ENCODE measurements around the gene NSMCE1. TPM values are rescaled to one million over a fixed set of nuclear protein-coding genes. Genes with fewer than 3 reads are reported as not detected.

The NSMCE1 gene
- total and polyA plus RNA-seq, 2 of the 8 experiments (the other 6 are each of a cell fraction or from before 2014, with no cell fraction given): 8.1 to 16.6 TPM

DNA sequence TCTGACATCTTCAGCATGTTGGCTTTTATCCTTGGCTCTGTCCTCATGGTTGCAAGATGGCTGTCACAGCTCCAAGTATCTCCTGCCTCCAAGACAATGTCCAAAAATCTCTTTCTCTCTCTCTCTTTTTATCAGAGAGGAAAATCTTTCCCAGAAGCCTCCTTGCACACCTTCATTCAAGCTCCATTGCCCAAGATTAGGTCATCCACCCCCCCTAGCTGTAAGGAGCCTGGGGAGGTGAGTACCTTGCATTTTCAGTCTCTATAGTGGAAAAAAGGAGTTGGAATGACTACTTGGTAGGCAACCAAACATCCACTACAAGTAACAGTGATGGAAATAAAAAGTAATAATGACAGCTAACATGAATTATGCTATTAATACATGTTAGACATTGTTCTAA lies 22.0 kb upstream of the NSMCE1 start:
- H3K4me1 ChIP-seq (replicated peaks in 1 of 4; ENCODE audit: control insufficient read depth in 3 of 4, insufficient read depth in 4 of 4, low read length in 3 of 4): no peaks in the 10 kb centered on the region
- H4K8ac ChIP-seq (ENCODE audit: extremely low read depth, insufficient read depth, low read length): no peak overlapping the region
- ChIA-PET POLR2A (ENCODE audit: partially characterized antibody) (no interaction called here), CTCF (ENCODE audit: partially characterized antibody) (no interaction called here)
- H3K79me2 ChIP-seq (ENCODE audit: control insufficient read depth in 1 of 2, insufficient read depth in 2 of 2, low read length in 2 of 2): no peaks in the 10 kb centered on the region
- H3K14ac ChIP-seq (ENCODE audit: insufficient read length): no peak overlapping the region
- H2BK15ac ChIP-seq (ENCODE audit: low read length): no peak overlapping the region
- no peak overlapping the region for H3K4me3 ChIP-seq (ENCODE audit: extremely low read depth in 1 of 4, insufficient read depth in 2 of 4, low read depth in 3 of 4, low read length in 4 of 4)
- no peaks in the 10 kb centered on the region for H3K9me3 ChIP-seq (ENCODE audit: insufficient read depth in 2 of 2, low read depth in 1 of 2, low read length in 1 of 2)
- no peaks in the 10 kb centered on the region for H3K23me2 ChIP-seq (ENCODE audit: low read depth, low read length)
- H2AK5ac ChIP-seq (ENCODE audit: low read depth, low read length): no peak overlapping the region
- no peaks in the 10 kb centered on the region for H3K36me3 ChIP-seq (ENCODE audit: control insufficient read depth in 2 of 4, insufficient read depth in 4 of 4, low read length in 3 of 4)
- H3K56ac ChIP-seq (replicated peaks; ENCODE audit: insufficient read length, low read depth, low read length): no peak overlapping the region
- no peak overlapping the region for H3K23ac ChIP-seq (ENCODE audit: insufficient read length)
- no peak overlapping the region for H2AFZ ChIP-seq (ENCODE audit: low read length)
- no peaks in the 10 kb centered on the region for H4K20me1 ChIP-seq (replicated peaks in 1 of 2; ENCODE audit: control insufficient read depth in 1 of 2, insufficient read depth in 2 of 2, low read length in 2 of 2)
- FAIRE-seq (no peak), DNase-seq (ENCODE audit: low read depth in 1 of 2, low spot score in 2 of 2) (no peak)
- no peak overlapping the region for H4K5ac ChIP-seq (ENCODE audit: insufficient read length, low read depth, low read length)
- H3K79me1 ChIP-seq (ENCODE audit: low read depth, low read length): no peaks in the 10 kb centered on the region
- H3K9ac ChIP-seq (replicated peaks in 1 of 4; ENCODE audit: extremely low read depth in 1 of 4, low read depth in 3 of 4, low read length in 3 of 4): no peak overlapping the region
- no peak overlapping the region for H2BK5ac ChIP-seq (ENCODE audit: low read depth, low read length)
- no peak overlapping the region for H4K91ac ChIP-seq (replicated peaks; ENCODE audit: insufficient read length, low read length)
- H3K27ac ChIP-seq (ENCODE audit: low read depth, low read length): no peak overlapping the region
- TF ChIP-seq ASH2L (IDR thresholded peaks at IDR 0.05; ENCODE audit: low read length) (no peak), KDM1A (IDR thresholded peaks at IDR 0.05; ENCODE audit: borderline replicate concordance, low read length) (no peak), GTF2F1 (IDR thresholded peaks at IDR 0.05; ENCODE audit: borderline replicate concordance, low read depth, low read length) (no peak), SIN3A (conservative IDR thresholded peaks at IDR 0.05 in 1 of 2, IDR thresholded peaks at IDR 0.05 in 1 of 2; ENCODE audit: low read depth in 1 of 2, low read length in 2 of 2) (no peak), POLR2A (IDR thresholded peaks at IDR 0.05; ENCODE audit: control extremely low read depth in 1 of 2, low read depth in 2 of 2, low read length in 2 of 2) (no peak), EP300 (IDR thresholded peaks at IDR 0.05; ENCODE audit: borderline replicate concordance in 1 of 2, low read depth in 2 of 2, low read length in 2 of 2) (no peak), TAF7 (optimal IDR thresholded peaks at IDR 0.05; ENCODE audit: borderline replicate concordance, low read depth, low read length) (no peak), ZNF274 (IDR thresholded peaks at IDR 0.05; ENCODE audit: borderline replicate concordance, extremely low read depth, low read length) (no peak), RFX5 (IDR thresholded peaks at IDR 0.05; ENCODE audit: borderline replicate concordance, low read depth, low read length) (no peak), NANOG (IDR thresholded peaks at IDR 0.05; ENCODE audit: insufficient read depth, low read depth, low read length, poor library complexity, severe bottlenecking) (no peak), CBX5 (IDR thresholded peaks at IDR 0.05; ENCODE audit: low read depth, low read length) (no peak)
- H3K27me3 ChIP-seq (replicated peaks in 1 of 4; ENCODE audit: control insufficient read depth in 3 of 4, extremely low read depth in 1 of 4, insufficient read depth in 3 of 4, low read length in 3 of 4): no peaks in the 10 kb centered on the region
- H3K18ac ChIP-seq (ENCODE audit: extremely low read depth, low read length): no peak overlapping the region
- no peak overlapping the region for H3K4ac ChIP-seq (replicated peaks; ENCODE audit: insufficient read length, low read depth, low read length)
- no peak overlapping the region for H2BK20ac ChIP-seq (ENCODE audit: low read length)
- no peak overlapping the region for H3K4me2 ChIP-seq (ENCODE audit: insufficient read depth in 1 of 2, low read depth in 2 of 2, low read length in 2 of 2)
- no peak overlapping the region for H2BK120ac ChIP-seq (replicated peaks; ENCODE audit: low read depth, low read length)
- no peak overlapping the region for H2BK12ac ChIP-seq (ENCODE audit: low read depth, low read length)

Measured in H1 (cell line).